HG02678 (cell line): ENCODE measurements around the gene CCT2.

Source experiments
- ATAC-seq: cut with Tn5 transposase; IDR thresholded peaks from one replicate; pipeline ENCODE4 v1.9.1; 2021; ENCODE audit warnings: mild to moderate bottlenecking, moderate library complexity; ENCODE audit not compliant: unreplicated experiment

CCT2 gene

GRCh38 chr12:69585189-69586062, at the start of gene CCT2:
Gene CCT2, plus strand, starts transcription at chr12:69585459. Its CDS starts 63 bp downstream, at chr12:69585522.
- ATAC-seq = peak; percentile 97

GRCh38 chr12:69540987-69541386, 44.3 kb upstream of the CCT2 start:
- no peak for ATAC-seq

- ATAC-seq = no peak
Observed at GRCh38 chr12:69544087-69544486, 41.2 kb upstream of the CCT2 start.

DNA sequence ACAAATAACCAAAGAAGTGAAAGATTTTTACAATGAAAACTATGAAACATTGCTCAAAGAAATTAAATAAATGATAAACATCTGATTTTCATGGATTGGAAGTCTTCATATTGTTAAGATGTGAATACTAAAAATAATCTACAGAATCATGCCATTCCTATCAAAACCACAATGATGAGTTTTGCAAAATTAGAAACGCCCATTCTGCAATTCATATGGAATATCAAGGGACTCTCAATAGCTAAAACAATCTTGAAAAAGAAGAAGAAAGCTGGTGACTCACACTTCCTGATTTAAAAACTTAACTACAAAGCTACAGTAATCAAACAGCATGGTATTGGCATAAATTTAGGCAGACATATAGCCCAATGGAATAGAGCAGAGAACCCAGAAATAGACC, 40.2 kb upstream of the CCT2 start:
- no peak for ATAC-seq

GRCh38 chr12:69546693-69547438, 38.4 kb upstream of the CCT2 start:
- peak; percentile 95 for ATAC-seq

DNA sequence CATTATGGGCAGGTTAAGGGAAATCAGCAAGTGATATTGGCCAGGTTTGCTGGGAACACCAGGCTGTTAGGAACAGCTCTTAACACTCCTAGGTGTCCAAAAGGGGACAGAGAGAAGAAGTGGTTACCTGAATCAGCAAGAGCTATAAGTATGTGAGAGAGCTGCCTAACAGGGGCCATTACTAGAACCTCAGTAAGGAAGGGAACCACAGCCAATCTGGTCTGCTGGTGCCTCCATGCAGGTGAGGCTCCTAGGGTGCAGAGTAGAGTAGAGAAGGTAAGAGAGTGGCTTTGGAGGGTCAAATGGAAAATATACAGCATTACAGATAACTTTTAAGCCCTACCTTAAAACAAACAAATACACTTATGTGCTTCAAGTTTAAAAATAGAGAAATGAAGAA, 36.6 kb upstream of the CCT2 start:
- ATAC-seq = no peak

DNA sequence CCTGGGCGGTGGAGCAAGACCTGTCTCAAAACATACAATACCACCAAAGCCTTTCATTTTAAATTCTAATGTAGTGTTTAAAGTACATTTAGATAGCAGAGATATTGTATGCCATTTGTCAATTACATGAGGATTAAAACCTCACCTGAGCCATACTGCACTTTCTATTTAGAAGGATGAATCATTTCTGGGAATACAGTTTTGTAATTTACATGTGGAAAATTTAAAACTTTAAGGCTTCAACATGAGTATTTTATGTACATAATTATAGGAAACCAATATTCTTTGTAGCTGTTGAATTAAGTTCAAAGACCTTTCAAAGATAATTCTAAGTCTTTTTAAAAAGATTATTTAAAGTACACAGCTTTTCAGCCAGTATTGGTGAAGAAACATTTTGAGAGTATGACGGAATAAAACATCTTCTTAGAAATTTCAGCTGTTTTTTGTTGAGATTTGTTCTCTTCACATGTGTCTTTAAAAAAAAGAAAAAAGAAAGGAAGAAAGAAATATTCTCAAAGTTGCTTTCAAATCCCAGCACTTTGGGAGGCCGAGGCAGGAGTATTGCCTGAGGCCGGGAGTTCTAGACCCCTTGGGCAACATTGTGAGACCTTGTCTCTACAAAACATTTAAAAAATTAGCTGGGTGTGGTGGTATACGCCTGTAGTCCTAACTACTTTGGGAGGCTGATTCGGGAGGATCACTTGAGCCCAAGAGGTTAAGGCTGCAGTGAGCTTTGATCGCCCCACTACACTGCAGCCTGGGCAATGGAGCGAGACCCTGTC, 34.5 kb upstream of the CCT2 start:
- ATAC-seq = no peak

DNA sequence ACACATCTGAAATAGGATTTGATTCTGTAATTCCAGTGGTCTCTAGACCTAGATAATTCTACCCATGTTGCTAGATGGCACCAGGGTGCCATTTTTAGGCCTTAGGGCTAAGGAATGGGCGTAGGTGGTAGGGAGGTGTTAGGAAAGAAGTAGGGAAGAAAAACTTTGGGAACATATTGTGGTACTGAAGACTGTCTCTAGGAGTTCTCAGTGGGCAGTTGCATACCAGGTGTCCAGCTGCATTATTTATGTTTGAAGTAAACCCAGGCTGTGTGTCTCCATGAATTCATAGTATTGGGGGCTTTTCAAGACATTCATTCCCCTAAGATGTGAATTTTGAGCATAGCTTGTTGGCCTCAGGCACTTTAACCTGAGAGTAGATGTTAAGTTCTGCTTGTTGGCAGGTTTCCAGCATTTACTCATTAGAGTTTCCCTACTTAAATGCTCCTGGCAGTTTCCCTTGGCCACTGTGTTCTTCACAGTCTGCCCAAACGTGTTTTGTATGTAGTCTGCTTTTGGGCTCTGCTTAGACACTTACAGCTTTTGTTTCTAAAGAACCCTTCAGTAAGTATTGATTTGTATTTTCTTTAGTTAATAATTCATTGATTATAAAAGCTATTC, 31.5 kb upstream of the CCT2 start:
- ATAC-seq = no peak

DNA sequence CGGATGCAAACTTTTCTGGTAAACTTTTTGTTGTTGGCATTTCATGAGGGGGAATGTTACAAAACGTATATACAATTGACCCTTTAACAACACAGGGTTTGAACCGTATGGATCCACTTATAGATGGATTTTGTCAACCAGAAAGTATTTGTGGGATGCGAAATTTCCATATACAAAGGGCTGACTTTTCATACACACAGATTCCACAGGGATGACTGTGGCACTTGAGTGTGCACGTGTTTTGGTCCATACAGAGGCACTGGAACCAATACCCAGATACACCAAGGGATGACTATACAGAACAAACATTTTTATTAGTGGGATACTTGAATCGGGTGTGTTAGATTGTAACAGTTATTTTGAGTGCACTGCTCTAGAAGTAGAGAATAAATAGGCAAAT, 29.8 kb upstream of the CCT2 start:
- no peak for ATAC-seq

- ATAC-seq = no peak
Observed at GRCh38 chr12:69556383-69556782, 28.9 kb upstream of the CCT2 start.

- ATAC-seq = no peak
Observed at GRCh38 chr12:69563166-69563762, 22.0 kb upstream of the CCT2 start.

GRCh38 chr12:69566603-69567002, 18.7 kb upstream of the CCT2 start:
- no peak for ATAC-seq

DNA sequence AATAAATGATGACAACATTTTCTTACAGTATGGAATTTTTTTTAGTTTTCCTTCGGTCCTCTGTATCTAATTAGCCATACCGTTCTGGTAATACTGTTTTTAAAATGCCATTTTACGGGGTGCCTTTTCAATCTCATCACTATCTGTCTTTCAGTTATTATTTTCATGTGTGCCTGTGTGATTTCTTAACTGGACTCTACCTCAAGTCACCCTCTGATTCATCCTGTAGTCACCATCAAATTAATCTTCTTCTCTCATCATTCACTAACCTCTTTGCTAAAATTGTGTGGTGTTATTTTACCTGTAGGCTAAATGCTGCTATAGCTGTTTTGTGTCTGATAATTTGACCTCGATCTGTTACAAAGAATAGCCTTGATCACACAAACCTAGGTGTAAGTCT, 16.0 kb upstream of the CCT2 start:
- ATAC-seq = no peak

- ATAC-seq = no peak
Observed at GRCh38 chr12:69570000-69570516, 15.2 kb upstream of the CCT2 start.

GRCh38 chr12:69570545-69571399, 14.5 kb upstream of the CCT2 start:
- peak; percentile 81 for ATAC-seq

- ATAC-seq = no peak
Observed at GRCh38 chr12:69575346-69575745, 9.9 kb upstream of the CCT2 start.

DNA sequence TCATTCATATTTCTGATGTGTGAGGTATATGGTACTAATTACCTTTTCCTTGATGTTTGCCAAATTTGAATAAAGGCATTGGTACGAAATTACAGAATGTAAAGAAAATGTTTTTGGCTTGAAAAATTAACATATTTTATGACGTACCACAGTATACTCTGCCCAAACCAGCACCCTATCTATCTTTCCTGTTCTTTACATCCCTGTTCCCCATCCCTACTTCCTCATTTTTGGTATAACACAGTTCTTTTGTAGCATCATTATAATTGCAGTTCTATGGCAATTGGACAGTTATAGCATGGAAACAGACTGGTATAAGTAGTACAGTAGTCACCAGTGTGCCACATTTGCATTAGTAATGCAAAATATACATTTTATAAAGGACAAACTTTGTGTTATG, 7.0 kb upstream of the CCT2 start:
- ATAC-seq = no peak

DNA sequence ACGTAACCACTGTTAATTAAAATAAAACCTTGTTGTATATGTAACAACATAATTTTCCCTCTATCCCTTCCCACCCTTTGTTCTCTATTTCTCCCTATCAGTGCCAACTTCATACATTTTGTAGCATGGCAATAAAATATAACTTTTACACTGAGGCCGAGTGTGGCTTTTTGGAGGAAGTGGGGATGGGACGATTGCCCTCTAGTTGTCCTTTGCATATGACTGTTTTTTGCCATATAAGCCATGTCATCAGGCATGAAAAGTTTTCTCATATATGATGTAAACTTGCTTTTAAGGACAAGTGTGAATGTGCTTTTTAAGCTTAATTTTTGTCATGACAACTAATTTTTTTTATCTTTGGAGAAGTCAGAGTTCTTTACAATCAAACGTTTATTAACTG, 6.2 kb upstream of the CCT2 start:
- no peak for ATAC-seq

DNA sequence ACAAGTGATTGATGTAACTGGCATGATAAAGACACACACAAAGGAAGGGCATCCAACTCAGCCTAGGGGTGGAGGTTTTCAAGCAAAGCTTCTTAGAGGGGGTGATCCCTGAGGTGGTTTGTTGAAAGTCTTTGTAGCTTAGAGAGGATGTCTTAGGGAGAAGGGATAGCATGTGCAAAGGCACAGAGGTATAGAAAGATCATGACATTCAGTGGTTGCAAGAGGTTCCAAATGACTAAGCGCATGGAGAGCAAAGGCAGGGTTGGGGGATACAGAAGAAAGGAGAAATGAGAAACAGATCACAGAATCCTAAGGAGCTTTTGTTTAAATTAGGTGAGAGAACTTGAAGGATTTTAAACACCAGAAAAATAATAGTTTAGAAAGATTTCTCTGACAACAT, 5.2 kb upstream of the CCT2 start:
- ATAC-seq = no peak
